Putamen (tissue), 1 donor: ENCODE measurements around the gene NONO.
"Not testable (repeated sequence)": the region's sequence is repeated elsewhere in the genome, so short reads cannot be mapped to it uniquely, and the experiment has no call there.

ENCODE experiments used
- DNase-seq: peaks from one replicate; pipeline ENCODE4 v3.0.0-alpha.2; 2016; ENCODE audit warnings: low spot score

NONO gene, protein sequence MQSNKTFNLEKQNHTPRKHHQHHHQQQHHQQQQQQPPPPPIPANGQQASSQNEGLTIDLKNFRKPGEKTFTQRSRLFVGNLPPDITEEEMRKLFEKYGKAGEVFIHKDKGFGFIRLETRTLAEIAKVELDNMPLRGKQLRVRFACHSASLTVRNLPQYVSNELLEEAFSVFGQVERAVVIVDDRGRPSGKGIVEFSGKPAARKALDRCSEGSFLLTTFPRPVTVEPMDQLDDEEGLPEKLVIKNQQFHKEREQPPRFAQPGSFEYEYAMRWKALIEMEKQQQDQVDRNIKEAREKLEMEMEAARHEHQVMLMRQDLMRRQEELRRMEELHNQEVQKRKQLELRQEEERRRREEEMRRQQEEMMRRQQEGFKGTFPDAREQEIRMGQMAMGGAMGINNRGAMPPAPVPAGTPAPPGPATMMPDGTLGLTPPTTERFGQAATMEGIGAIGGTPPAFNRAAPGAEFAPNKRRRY

DNA sequence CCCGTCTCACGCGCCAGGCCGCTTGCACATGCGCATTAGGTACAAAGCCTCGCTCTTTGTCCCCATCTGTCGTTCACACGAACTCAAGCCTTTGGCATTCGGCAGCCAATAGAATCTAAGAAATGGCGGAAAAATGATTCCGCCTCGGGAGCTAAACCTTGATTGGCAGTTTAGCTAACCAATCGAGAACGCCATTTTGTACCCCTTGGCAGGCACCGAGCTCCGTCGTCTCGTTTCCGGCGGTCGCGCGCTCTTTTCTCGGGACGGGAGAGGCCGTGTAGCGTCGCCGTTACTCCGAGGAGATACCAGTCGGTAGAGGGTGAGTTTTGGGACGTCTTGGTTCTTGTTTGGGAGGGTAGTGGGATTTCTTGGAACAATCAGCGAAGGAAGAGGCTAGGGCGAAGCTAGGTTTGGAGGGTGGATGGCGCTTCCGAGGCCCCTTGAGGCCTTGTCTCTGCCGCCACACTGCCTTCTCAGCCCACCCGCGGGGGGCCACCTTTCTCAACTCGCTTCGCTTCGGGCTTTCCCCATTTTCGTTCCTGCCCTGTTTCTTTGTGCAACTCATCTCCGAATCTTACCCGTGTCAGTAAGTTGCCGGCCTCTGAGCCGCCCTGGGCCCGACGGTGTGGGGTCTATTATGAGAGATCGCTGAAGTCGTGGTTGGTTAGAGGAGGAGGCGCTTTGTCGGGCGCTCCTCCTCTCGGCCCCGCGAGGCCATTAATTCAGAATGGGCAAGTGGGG, at the start of gene NONO:
Gene NONO, plus strand, starts transcription at position 233 of the 741 bp plus-strand sequence. CDS start 7,003 bp downstream, outside the sequence.
- peak; percentile 96 for DNase-seq

DNA sequence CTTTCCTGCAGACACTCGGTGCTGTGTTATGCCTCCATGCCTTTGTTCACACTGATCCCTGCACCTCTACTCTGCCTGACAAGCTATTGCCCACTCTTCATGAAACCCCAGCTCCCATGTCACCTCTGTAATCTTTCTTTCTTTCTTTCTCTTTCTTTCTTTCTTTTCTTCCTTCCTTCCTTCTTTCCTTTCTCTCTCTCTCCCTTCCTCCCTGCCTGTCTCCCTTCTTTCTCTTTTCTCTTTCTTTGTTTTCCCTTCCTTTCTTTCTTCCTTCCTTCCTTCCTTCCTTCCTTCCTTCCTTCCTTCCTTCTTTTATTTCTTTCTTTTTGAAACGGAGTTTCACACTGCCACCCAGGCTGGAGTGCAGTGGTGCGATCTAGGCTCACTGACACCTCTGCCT, 48.0 kb upstream of the NONO start:
- DNase-seq = no peak

DNA sequence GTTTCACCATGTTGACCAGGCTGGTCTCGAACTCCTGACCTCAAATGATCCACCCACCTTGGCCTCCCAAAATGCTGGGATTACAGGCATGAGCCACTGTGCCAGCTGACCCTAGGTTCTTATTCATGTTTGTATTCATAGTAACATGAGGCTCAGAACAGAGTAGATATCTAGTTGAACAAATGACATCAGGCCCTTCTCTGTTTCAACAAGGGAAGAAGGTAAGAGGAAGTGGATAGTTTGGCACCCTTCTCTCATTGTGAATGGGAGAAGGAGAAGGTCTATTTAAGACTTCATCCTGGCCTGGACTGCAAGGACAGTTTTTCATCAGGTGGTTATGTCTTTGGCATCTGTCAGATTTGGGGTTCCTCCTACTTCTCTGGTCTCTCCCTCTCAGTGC, 46.6 kb upstream of the NONO start:
- no peak for DNase-seq

DNA sequence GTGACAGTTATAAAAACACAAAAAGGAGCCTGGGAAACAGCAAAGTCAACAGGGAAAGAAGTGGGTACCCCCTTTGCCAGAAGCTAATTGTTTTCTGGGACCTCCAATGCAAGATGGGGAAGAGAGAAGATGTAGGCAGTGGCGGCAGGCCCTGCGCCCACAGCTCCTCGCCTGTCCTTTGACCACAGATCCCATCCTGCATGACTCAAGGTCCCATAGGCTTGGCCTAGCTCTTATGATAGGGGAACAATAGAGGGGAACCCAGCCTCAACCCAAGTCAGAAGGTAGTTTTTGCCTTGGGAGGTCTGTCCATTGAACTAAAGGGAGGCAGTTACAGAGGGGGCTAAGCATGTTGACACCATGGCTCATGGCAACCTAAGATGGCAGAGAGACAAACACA, 43.7 kb upstream of the NONO start:
- no peak for DNase-seq

DNA sequence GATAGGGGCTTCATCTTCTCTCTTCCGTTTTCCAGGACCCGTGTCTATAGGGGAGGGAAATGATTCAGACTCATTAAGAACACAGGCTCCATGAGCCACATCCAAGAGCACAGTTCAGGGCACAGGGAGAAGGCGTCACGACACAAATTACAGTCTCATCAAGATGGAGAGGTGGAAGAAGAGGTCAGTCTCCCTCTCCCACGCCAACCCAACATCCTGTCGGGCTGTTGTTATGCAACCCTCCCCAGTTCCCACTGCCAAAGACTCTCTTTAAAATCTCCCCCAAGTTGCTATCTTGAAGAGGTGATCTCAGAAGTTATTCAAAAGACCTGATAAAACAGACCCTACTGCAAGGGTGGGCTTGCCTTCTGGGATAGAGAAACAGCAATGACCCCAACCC, 42.1 kb upstream of the NONO start:
- DNase-seq = no peak

DNA sequence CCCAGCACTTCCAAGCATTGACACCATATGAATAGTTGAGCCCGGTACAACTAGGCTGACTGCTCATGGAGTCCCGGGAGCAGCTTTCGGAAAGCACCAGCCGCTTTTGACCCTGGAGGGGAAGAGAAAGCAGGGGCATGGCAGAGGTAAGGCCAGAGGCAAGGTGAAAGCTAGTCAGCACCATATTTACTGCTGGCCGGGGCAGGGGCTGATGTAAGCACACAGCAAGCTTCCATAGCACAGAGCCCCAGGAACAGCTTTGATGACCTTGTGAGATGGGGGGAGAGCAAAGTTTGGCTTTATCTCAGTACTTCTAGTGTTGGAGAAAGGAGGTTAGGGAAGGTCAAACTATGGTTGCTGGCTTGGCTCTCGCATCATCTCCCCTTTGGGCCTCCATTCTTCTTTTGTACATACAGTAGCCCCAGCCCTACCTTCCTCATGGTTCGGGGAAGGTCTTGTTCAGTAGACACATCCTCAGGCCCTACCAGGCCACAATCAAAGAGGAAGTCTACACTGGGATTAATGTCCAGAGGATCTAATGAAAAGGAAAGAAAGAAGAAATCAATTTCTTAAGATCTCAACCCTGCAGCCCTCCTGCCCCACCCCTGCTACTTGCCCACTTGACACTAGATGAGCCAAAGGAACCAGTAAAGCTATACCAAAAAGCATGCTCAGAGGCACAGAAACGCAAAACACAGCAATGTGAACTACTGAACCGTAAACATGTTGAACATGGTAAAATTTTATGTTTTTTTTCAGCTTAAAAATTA, 38.9 kb upstream of the NONO start:
- no peak for DNase-seq

DNA sequence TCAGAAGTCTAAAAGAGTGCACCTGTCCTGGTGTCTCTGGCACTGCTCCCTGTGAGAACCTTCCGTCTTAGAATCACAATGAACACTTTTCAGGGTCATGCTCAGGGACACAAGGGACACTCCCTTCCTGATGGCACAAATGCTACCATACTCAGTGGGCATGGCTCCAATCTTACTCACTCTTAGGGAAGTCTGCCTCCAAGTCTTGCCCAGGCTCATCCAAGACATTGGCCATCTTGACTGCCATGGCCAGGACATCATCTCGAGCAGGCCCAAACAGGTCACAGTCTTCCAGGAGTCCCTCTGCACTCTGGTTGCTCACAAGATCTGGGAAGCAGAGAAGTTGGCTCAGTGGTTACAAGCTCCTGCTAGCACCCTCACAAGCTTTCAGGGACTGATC, 38.3 kb upstream of the NONO start:
- no peak for DNase-seq

DNA sequence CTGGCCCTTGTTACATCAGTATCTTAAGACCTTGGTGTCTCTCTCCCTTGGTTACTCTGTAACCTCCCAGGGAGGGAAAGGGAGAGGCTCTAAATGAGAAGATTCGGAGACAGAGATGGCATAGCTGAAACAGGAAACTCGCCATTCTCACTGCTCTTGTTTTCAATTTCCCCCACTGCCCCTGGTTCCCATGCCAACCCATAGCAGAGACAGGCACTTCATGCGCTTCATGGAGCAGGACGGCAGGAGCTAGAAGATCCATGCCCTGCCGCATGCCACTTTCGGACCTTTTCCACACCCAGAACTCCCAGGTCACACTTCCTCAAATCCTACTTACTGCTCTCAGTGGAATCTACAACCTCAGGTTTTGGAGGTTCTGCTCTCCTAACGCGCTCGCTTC, 32.6 kb upstream of the NONO start:
- no peak for DNase-seq

DNA sequence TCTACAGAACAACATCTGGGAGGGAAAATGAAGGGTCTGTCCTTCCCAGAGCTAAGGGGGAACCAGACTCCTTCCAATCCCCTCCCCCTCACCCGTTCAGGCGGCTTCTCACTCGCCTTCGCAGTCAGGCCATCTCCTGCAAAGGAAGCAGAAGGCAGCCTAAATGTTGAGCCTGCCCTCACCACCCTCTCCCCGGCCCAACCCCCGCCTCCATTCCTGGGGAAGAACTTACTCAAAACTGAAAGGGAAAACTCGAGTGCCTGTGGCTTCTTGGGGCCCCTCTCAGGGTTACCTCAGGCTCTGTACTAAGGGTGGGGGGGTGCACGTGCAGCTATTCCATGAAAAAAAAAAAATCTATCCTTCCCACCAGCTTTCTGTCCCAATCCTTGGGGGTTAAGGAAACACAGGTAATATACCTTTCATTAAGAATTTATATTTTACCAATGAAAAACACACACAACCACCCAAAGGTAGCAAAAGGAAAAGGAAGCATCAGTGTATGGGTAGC, 31.9 kb upstream of the NONO start:
- no peak for DNase-seq

DNA sequence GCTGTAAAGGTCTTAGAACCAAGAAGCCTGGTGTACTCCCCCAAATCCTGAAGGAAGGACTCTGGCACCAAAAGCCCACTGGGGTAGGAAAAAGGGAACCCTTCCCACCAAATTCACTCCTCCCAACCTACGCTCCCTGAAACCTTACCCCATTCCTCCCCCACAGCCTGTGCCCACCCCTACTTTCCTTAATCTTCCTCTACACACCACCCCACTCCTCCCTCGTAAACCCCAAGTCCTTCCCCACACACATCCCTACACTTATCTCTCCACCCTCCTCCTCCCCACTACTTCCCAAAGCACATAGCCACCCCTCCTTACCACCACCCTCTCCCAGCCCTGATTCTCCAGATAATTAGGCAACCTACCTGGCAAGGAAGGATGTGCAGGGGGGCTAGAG, 31.2 kb upstream of the NONO start:
- DNase-seq = no peak

DNA sequence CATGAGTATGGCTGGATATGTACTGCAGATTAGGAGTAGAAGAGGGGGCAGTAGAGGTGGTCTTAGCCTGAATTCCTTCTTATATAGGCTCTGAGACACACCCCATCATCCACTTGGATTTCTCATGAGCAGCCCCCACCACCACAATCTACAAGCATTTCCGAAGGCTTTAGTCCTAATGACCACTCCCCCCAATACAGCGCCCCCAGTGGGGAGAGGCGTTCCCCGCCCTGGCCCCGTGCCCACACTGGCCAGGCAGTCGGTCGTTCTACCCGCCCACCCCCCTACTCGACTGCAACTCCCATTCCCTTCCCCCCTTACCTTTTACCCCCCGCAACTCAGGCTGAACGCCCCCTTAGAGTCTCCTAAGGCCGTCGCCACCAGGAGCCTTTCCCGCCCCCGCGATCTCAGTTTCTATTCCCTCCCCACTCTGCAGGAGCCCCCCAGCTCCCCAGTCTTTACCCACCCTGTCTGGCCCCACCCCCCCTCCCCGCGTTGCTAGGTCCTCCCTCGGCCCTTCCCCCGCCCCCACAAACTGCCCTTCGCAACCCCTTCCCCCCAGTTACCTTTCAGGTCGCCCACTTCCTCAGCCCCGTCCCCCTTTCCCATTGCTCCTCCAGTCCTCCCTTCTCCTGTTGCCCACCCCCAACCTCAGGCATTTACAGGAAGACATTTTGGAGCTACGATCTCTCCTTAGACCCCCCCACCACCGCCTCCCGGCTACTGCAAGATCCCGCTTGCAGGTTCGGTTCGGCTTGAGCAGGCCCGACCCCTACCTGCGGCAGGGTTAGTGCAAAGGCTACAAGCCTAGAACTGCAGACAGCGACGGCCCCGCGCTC, 30.0 kb upstream of the NONO start:
- no peak for DNase-seq

DNA sequence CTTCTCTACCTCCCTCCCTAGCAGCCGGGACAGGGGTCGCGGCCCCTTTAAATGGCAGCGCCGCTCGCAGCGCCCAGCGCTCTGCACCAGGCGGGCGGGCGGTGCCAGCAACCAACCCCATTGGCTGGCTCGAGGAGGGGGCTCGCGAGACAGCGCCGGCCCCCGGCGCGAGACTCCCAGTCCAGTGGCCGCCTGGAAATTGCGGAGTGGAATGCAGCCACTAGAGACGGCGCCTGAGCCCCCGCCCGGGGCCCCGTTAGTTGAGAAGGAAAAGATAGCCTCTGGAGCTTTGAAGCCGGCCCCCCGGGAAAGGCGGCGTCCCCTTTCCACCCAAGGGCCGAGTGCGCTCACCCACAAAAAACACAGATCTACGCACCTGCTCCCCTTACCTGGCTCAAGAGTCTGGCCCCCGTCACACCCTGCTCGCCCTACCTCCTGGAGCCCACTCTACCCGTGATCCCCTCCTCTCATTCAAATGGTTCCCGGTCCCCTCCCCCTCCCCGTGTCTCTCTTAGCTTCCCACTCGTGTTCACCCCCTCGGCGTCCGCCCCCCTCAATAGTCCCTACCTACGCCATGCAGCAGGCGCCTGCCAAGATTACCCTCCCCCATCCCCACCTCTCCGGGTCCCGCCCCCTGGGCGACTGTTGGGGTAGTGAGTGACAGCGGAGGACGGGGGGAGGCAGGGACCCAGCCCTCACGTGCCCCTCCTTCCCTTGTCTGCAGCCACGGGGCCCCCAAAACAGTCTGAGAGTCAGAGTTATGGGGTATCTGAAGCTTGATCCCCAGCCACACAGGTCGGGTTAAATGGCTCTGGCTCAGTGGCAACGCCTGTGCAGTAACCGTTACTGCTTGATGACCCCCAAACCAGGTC, 29.1 kb upstream of the NONO start, which contains the start of gene ZMYM3:
Gene ZMYM3, minus strand, starts transcription at position 49 of the 872 bp plus-strand sequence. CDS start 885 bp downstream, outside the sequence.
- peak; percentile 83 for DNase-seq

DNA sequence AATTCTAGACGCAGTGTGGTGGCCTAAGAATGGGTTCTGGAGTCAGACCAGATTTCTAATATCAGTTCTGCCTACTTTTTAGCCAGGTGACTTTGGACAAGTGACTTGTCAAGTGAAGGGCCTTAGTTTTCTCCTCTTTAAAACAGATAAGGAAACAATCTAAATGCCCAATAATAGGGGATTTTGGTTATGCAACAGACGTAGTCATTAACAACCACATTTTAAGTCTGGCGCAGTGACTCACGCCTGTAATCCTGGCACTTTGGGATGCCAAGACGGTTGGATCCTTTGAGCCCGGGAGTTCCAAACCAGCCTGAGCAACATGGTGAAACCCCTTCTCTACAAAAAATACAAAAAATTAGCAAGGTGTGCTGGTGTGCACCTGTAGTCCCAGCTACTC, 27.4 kb upstream of the NONO start:
- no peak for DNase-seq

DNA sequence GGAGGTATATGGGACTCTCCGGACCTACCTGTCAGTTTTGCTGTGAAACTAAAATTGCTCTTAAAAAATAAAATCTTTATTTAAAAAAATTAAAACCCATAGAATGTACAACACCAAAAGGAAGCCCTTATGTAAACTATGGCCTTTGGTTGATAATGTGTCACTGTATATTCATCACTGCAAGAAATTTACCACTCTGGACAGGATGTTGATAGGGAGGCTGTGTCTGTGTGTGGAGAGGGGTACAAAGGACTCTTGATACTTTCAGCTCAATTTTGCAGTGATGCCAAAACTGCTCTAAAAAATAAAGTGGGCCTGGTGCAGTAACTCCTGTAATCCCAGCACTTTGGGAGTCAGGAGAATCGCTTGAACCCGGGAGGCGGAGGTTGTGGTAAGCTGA, 26.6 kb upstream of the NONO start:
- DNase-seq = no peak

DNA sequence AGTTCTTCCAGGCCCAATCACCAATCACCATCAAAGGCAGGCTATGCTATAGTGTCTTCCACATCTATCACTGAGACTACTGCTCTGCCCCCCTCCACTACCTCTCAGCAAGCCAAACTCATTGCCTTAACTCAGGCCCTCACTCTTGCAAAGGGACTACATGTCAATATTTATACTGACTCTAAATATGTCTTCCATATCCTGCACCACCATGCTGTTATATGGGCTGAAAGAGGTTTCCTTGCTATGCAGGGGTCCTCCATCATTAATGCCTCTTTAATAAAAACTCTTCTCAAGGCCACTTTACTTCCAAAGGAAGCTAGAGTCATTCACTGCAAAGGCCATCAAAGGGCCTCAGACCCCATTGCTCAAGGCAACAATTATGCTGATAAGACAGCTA, 14.8 kb upstream of the NONO start:
- DNase-seq = not testable (repeated sequence)

DNA sequence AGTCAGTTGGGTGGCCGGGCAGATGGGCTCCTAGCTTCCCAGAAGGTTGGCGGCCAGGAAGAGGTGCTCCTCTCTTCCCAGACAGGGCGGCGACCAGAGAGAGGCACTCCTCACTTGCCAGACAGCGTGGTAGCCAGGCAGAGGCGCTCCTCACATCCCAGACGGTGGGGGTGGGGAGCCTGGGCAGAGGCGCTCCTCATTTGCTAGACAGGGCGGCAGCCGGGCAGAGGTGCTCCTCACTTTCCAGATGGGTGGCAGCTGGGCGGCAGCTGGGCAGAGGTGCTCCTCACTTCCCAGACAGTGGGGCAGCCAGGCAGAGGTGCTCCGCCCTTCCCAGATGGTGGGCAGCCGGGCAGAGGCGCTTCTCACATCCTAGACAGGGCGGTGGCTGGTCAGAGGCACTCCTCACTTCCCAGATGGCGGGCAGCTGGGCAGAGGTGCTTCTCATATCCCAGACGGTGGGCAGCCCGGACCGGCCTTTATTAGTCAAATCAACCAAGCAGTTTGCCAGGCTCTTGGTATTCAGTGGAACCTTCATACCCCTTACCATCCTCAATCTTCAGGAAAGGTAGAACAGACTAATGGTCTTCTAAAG, 13.5 kb upstream of the NONO start:
- no peak for DNase-seq

DNA sequence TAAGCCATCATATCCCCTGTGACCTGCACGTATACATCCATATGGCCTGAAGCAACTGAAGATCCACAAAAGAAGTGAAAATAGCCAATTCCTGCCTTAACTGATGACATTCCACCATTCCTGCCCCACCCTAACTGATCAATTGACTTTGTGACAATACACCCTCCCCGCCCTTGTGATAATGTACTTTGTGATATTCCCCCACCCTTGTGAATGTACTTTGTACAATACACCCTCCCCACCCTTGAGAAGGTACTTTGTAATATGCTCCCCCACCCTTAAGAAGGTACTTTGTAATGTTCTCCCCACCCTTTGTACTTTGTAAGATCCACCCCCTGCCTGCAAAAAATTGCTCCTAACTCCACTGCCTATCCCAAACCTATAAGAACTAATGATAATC, 11.1 kb upstream of the NONO start:
- not testable (repeated sequence) for DNase-seq

DNA sequence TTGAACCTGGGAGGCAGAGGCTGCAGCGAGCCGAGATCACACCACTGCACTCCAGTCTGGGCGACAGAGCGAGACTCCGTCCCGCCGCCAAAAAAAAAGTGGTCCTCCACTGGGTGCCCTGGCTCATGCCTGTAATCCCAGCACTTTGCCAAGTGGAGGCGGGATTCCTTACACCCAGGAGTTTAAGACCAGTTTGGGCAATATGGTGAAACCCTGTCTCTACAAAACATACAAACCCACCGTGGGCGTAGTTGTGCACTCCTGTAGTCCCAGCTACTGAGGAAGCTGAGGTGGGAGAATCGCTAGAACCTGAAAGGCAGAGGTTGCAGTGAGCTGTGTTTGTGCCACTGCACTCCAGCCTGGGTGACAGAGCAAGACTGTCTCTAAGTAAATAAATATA, 2.1 kb upstream of the NONO start:
- DNase-seq = not testable (repeated sequence)

DNA sequence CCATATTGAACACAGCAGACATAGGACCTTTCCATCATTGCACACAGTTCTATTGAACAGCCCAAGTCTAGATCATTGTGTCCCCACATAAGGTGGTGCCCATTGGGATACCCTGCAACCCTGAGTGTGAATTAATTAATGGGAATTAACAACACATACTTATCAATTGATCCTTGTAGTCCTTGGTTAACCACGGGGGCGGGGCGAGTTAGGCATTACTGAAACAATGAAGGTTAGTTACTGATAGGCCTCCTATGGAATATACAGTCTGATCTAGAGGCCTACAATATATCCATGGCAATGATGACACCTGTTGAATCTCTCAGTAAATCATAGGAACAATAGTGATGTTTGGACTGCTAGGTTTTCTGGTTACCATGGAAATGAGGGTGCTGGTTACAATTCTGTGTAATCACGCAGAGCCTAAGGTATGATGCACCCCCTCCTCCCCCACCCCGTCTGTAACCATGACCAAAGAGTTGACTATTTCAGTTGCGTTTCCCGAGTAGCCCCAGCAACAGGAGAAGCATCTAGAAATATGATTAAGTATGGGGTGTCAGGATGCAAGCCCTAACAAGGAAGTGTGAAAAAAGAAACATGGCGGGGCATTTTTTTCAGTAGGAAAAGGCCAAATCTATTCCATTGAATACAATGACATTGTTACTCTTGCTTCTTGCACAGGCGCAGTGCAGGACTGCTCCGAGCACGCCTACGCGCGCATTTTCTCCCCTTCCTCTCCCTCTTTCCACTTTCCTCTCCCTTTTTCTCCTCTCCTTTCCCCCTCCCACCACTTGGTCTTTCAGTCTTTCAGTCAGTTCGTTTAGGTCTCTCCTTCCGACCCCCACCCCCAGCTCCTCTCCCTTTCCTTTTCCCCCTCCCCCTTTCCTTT, 677 bp upstream of the NONO start:
- no peak for DNase-seq
